ENCODE measurements around the gene ZDHHC21. TPM values are rescaled to one million over a fixed set of nuclear protein-coding genes. Genes with fewer than 3 reads are reported as not detected.

The ZDHHC21 gene
- total RNA-seq, 1 experiment from 2014 or later = 9.9 TPM

GRCh38 chr9:14640967-14641366 lies 52.3 kb downstream of the ZDHHC21 start:
- Mint-ChIP-seq H3K9me3 (ENCODE audit: unreplicated experiment) (no peaks in the 10 kb centered on the region), H3K27me3 (ENCODE audit: insufficient read depth, unreplicated experiment) (no peaks in the 10 kb centered on the region), H3K36me3 (ENCODE audit: insufficient read depth, unreplicated experiment) (peaks cover 10% of the 10 kb centered on the region), H3K4me1 (ENCODE audit: insufficient read depth, unreplicated experiment) (no peaks in the 10 kb centered on the region), H3K4me3 (ENCODE audit: unreplicated experiment) (no peak overlapping the region), H3K27ac (ENCODE audit: low read depth, unreplicated experiment) (no peak overlapping the region)
- BruUV-seq (replicated peaks) = no TSS peak
- intact Hi-C loops (cut with micrococcal nuclease) = no loop called here
- no peak for TF ChIP-seq CTCF (IDR thresholded peaks at IDR 0.05; ENCODE audit: unreplicated experiment)
- POLR2A ChIA-PET = no interaction called here
- CTCF ChIA-PET = interaction anchor here (0.9 kb wide), 1 partner anchor 12 kb away, joined by 3 read pairs; no protein-coding TSS in a partner anchor
- DNase-seq (ENCODE audit: unreplicated experiment) = no peak

- ChIA-PET CTCF (interaction anchor here (0.9 kb wide), 1 partner anchor 13 kb away, joined by 3 read pairs; no protein-coding TSS in a partner anchor), POLR2A (no interaction called here)
- H3K9me3 Mint-ChIP-seq (ENCODE audit: unreplicated experiment) = no peaks in the 10 kb centered on the region
- no peak for TF ChIP-seq CTCF (IDR thresholded peaks at IDR 0.05; ENCODE audit: unreplicated experiment)
- no peak overlapping the region for H3K4me3 Mint-ChIP-seq (ENCODE audit: unreplicated experiment)
- DNase-seq (ENCODE audit: unreplicated experiment) = no peak
- H3K4me1 Mint-ChIP-seq (ENCODE audit: insufficient read depth, unreplicated experiment) = no peaks in the 10 kb centered on the region
- no TSS peak for BruUV-seq (replicated peaks)
- intact Hi-C loops (cut with micrococcal nuclease) = no loop called here
- H3K27ac Mint-ChIP-seq (ENCODE audit: low read depth, unreplicated experiment) = no peak overlapping the region
- no peaks in the 10 kb centered on the region for H3K27me3 Mint-ChIP-seq (ENCODE audit: insufficient read depth, unreplicated experiment)
- peaks cover 10% of the 10 kb centered on the region for H3K36me3 Mint-ChIP-seq (ENCODE audit: insufficient read depth, unreplicated experiment)
These were observed 52.9 kb downstream of the ZDHHC21 start for GRCh38 chr9:14640294-14640693.

DNA sequence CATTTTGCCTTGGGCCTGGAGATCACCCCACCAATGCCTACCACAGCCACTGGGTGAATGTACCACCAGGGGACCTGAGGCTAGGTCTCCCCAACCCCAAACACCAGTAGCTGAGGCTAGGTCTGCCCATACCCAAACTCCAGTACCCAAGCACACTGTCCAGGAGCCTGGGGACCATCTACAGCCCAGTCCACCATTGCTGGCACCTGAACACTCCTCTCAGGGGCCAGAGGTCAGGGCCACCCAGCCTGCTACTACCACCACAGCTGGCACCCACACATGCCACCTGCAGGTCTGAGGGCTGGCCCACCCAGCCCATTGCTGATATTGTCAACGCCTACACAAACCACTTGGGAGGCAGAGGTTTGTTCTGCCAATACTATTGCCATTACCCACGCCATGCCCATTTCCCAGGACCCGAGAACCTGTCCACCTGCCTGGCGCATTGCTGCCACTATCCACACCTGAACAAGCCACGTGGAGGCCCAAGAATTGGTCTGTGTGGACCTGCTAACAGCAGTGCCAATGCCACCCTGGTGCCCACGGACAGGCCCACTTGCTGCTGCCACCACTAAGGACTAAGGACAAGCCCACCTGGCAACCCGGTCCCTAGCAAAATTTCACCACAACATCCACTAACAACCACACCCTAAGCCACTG lies 59.2 kb downstream of the ZDHHC21 start:
- no peaks in the 10 kb centered on the region for H3K27me3 Mint-ChIP-seq (ENCODE audit: insufficient read depth, unreplicated experiment)
- CTCF ChIA-PET = interaction anchor here (0.6 kb wide), 1 partner anchor 28 kb away, joined by 4 read pairs; no protein-coding TSS in a partner anchor
- intact Hi-C loops (cut with micrococcal nuclease) = no loop called here

GRCh38 chr9:14633148-14633547 lies 60.1 kb downstream of the ZDHHC21 start:
- intact Hi-C loops (cut with micrococcal nuclease) = no loop called here
- Mint-ChIP-seq H3K9me3 (ENCODE audit: unreplicated experiment) (no peaks in the 10 kb centered on the region), H3K27me3 (ENCODE audit: insufficient read depth, unreplicated experiment) (no peaks in the 10 kb centered on the region), H3K36me3 (ENCODE audit: insufficient read depth, unreplicated experiment) (peaks cover 6% of the 10 kb centered on the region), H3K4me3 (ENCODE audit: unreplicated experiment) (no peak overlapping the region), H3K4me1 (ENCODE audit: insufficient read depth, unreplicated experiment) (no peaks in the 10 kb centered on the region), H3K27ac (ENCODE audit: low read depth, unreplicated experiment) (no peak overlapping the region)
- no peak for DNase-seq (ENCODE audit: unreplicated experiment)
- BruUV-seq (replicated peaks) = no TSS peak
- ChIA-PET CTCF (interaction anchor here (1.0 kb wide), 1 partner anchor 8 kb away, joined by 4 read pairs; no protein-coding TSS in a partner anchor), POLR2A (no interaction called here)
- no peak for TF ChIP-seq CTCF (IDR thresholded peaks at IDR 0.05; ENCODE audit: unreplicated experiment)

More for the DNA sequence above, 59.2 kb downstream of the ZDHHC21 start:
- BruUV-seq (replicated peaks) = no TSS peak
- H3K27ac Mint-ChIP-seq (ENCODE audit: low read depth, unreplicated experiment) = no peak overlapping the region
- no peak for TF ChIP-seq CTCF (IDR thresholded peaks at IDR 0.05; ENCODE audit: unreplicated experiment)
- peaks cover 6% of the 10 kb centered on the region for H3K36me3 Mint-ChIP-seq (ENCODE audit: insufficient read depth, unreplicated experiment)
- H3K9me3 Mint-ChIP-seq (ENCODE audit: unreplicated experiment) = no peaks in the 10 kb centered on the region
- POLR2A ChIA-PET = no interaction called here
- H3K4me3 Mint-ChIP-seq (ENCODE audit: unreplicated experiment) = no peak overlapping the region
- DNase-seq (ENCODE audit: unreplicated experiment) = no peak
- H3K4me1 Mint-ChIP-seq (ENCODE audit: insufficient read depth, unreplicated experiment) = no peaks in the 10 kb centered on the region
